Measurements from ENCODE around the gene EMILIN2. TPM values are rescaled to one million over a fixed set of nuclear protein-coding genes. Genes with fewer than 3 reads are reported as not detected.

The EMILIN2 gene
- total RNA-seq, 1 experiment from 2014 or later, result 20.0 TPM

DNA sequence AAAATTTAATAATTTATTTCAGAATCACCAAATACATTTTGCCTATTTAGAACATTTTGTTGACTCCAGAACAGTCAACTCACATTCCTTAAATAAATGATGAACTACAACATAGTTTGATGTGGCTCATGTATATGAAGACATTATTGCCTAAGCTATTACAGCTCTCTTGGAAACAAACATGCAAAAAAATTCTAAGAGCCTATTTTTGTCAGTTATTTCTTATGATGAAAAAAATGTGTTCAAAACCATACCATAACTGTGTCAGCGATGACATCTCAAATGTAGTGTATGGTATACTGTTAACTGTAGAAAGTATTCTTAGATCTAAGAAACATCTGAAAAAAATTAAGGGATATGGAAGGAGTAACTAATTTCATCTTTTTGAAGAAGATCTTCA lies 6.3 kb upstream of the EMILIN2 start:
- H3K4me2 ChIP-seq (ENCODE audit: insufficient read depth, insufficient read length, low read length), result no peak overlapping the region
- H3K9me3 ChIP-seq (ENCODE audit: control insufficient read depth, low read depth, low read length), result no peaks in the 10 kb centered on the region
- no peak overlapping the region for H3K27ac ChIP-seq (ENCODE audit: insufficient read length, low read depth, low read length)
- peaks cover 12% of the 10 kb centered on the region; the same call in 1 of the 2 replicates for H3K27me3 ChIP-seq (ENCODE audit: insufficient read depth, low read length)
- H3T11ph ChIP-seq (ENCODE audit: low read length), result no peak overlapping the region
- H2BK20ac ChIP-seq (ENCODE audit: low read depth, low read length, poor library complexity, severe bottlenecking), result no peak overlapping the region
- no CpG with 5 or more reads among the region's 1 CpG for WGBS (ENCODE audit: extremely low coverage, insufficient read length, low lambda C conversion rate)
- Mint-ChIP-seq H3K4me3 (no peak overlapping the region), H3K4me1 (peaks cover 3 to 6% of the 10 kb centered on the region in 2 experiments; a peak in 2 of 4 replicates), H3K9me3 (peaks cover 6 to 12% of the 10 kb centered on the region in 2 experiments; a peak in 4 of 5 replicates), H3K27me3 (ENCODE audit: low read depth) (peaks cover 46% of the 10 kb centered on the region), H3K27ac (no peak overlapping the region), H3K36me3 (ENCODE audit: insufficient read depth in 1 of 3, low read depth in 3 of 3) (peaks cover 0 to 5% (median 4%) of the 10 kb centered on the region in 3 experiments; a peak in 2 of 7 replicates)
- H2AK5ac ChIP-seq (ENCODE audit: insufficient read length, low read length), result no peak overlapping the region
- no peak overlapping the region for H2BK120ac ChIP-seq (ENCODE audit: low read depth, low read length, poor library complexity, severe bottlenecking)
- no peak overlapping the region for H2BK15ac ChIP-seq (ENCODE audit: low read depth, low read length)
- no peak for DNase-seq
- H3K79me1 ChIP-seq (ENCODE audit: insufficient read depth, low read depth, low read length, poor library complexity, severe bottlenecking), result no peaks in the 10 kb centered on the region
- no peaks in the 10 kb centered on the region for H4K20me1 ChIP-seq (ENCODE audit: control insufficient read depth, insufficient read depth, insufficient read length)
- no peak overlapping the region for H3K9ac ChIP-seq (ENCODE audit: extremely low read depth, insufficient read length, low read length)
- H4K8ac ChIP-seq (replicated peaks; ENCODE audit: insufficient read length, low read depth, low read length), result no peak overlapping the region
- no peak overlapping the region for H4K91ac ChIP-seq (ENCODE audit: insufficient read length, low read depth, low read length)
- H3K56ac ChIP-seq (ENCODE audit: insufficient read length, low read depth, low read length), result no peak overlapping the region
- no peak overlapping the region for H2AFZ ChIP-seq (ENCODE audit: low read length)
- no peak overlapping the region for H3K23ac ChIP-seq (ENCODE audit: insufficient read length, low read depth, low read length)
- H3K79me2 ChIP-seq (ENCODE audit: insufficient read depth, low read length), result no peaks in the 10 kb centered on the region
- H3K4me1 ChIP-seq (ENCODE audit: insufficient read depth, low read length), result no peaks in the 10 kb centered on the region
- H2BK12ac ChIP-seq (ENCODE audit: insufficient read length, low read depth, low read length), result no peak overlapping the region
- H3K4ac ChIP-seq (ENCODE audit: low read depth, low read length), result no peak overlapping the region
- H4K5ac ChIP-seq (ENCODE audit: insufficient read length, low read depth, low read length), result no peak overlapping the region
- no peak overlapping the region for H3K18ac ChIP-seq (ENCODE audit: insufficient read length, low read depth, low read length)
- no peaks in the 10 kb centered on the region for H3K23me2 ChIP-seq (ENCODE audit: insufficient read length, low read depth, low read length, poor library complexity, severe bottlenecking)
- TF ChIP-seq, protein P1, sequence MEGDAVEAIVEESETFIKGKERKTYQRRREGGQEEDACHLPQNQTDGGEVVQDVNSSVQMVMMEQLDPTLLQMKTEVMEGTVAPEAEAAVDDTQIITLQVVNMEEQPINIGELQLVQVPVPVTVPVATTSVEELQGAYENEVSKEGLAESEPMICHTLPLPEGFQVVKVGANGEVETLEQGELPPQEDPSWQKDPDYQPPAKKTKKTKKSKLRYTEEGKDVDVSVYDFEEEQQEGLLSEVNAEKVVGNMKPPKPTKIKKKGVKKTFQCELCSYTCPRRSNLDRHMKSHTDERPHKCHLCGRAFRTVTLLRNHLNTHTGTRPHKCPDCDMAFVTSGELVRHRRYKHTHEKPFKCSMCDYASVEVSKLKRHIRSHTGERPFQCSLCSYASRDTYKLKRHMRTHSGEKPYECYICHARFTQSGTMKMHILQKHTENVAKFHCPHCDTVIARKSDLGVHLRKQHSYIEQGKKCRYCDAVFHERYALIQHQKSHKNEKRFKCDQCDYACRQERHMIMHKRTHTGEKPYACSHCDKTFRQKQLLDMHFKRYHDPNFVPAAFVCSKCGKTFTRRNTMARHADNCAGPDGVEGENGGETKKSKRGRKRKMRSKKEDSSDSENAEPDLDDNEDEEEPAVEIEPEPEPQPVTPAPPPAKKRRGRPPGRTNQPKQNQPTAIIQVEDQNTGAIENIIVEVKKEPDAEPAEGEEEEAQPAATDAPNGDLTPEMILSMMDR (conservative IDR thresholded peaks at IDR 0.05), result no peak
- H3K14ac ChIP-seq (ENCODE audit: insufficient read depth, low read length), result no peak overlapping the region
- H2BK5ac ChIP-seq (ENCODE audit: insufficient read length, low read length), result no peak overlapping the region
